Kidney (tissue), 14 donors: ENCODE data around the gene PADI3. TPM values are rescaled to one million over a fixed set of nuclear protein-coding genes. Genes with fewer than 3 reads are reported as not detected.

ENCODE experiments used
- DNase-seq, 5 donors: peaks; one replicate each; pipeline ENCODE4 v3.0.0-alpha.2; 2013 to 2020
- FAIRE-seq: peaks from 2 replicates; lab custom pipeline; 2012; peaks lifted over from hg19 to GRCh38; lab: Jason Lieb, UNC
- H3K27ac ChIP-seq, 2 donors: one replicate each; pipeline ENCODE4 v1.7.0; 2013; ENCODE audit warnings: low read depth in 2 of 2, low read length in 2 of 2, inconsistent platforms in 1 of 2
- H3K27me3 ChIP-seq: one replicate; pipeline ENCODE4 v1.7.1; 2013; ENCODE audit warnings: low read length, inconsistent platforms; ENCODE audit not compliant: control insufficient read depth, insufficient read depth
- H3K36me3 ChIP-seq, 3 donors: one replicate each; pipeline versions ENCODE4 v1.7.0 to v1.7.1; 2013; ENCODE audit warnings: low read length in 3 of 3, control low read depth in 1 of 3, inconsistent platforms in 1 of 3; ENCODE audit not compliant: insufficient read depth in 3 of 3, control insufficient read depth in 2 of 3
- H3K4me1 ChIP-seq, 3 donors: one replicate each; pipeline versions ENCODE4 v1.7.0 to v1.7.1; 2013; ENCODE audit warnings: low read length in 3 of 3, inconsistent platforms in 1 of 3, low read depth in 1 of 3; ENCODE audit not compliant: control insufficient read depth in 2 of 3, insufficient read depth in 2 of 3
- H3K4me3 ChIP-seq, 3 donors: one replicate each; pipeline versions ENCODE4 v1.7.0 to v1.8.1; 2013; ENCODE audit warnings: low read length in 3 of 3, control low read depth in 1 of 3, inconsistent platforms in 1 of 3
- H3K9ac ChIP-seq, 3 donors: one replicate each; pipeline versions ENCODE4 v1.7.0 to v1.7.1; 2013; ENCODE audit warnings: low read length in 3 of 3, control low read depth in 1 of 3, inconsistent platforms in 1 of 3
- H3K9me3 ChIP-seq, 3 donors: one replicate each; pipeline versions ENCODE4 v1.7.0 to v1.7.1; 2013; ENCODE audit warnings: low read length in 3 of 3, control low read depth in 1 of 3, inconsistent platforms in 1 of 3; ENCODE audit not compliant: control insufficient read depth in 2 of 3, insufficient read depth in 1 of 3
- CTCF ChIP-seq: IDR thresholded peaks from 3 replicates; pipeline ENCODE4 v1.5.1; 2012; ENCODE audit warnings: mild to moderate bottlenecking, moderate library complexity, borderline replicate concordance; ENCODE audit not compliant: insufficient read depth; ENCODE audit errors: extremely low read depth
- intact Hi-C: fragments of 100-400 bp; cut with DNase I; formaldehyde crosslinking; loops from one replicate; pipeline ENCODE4 v1.11.1; 2022
- polyA plus RNA-seq: library from polyadenylated mRNA; stranded (reverse); fragments of 350-450 nt; fragmentation: Illumina TruSeq; extraction: RNeasy Lipid Tissue Mini Kit (QIAGEN cat#74804); gene quantifications from one replicate; pipeline ENCODE4 v1.2.3, GENCODE V29; 2014; ENCODE audit warnings: low read depth, low replicate concordance; ENCODE audit not compliant: insufficient read depth
- total RNA-seq: library from RNA; stranded (reverse); fragmentation: NEBNext Ultra II Directional; extraction: Animal tissue kit (Norgen Biotek cat#: 25700); gene quantifications from one replicate; pipeline ENCODE4 v1.2.1, GENCODE V29; 2021
- donor health status: control.
- donor health status: control.
- donor health status: control.
- donor health status: control.
- donor health status: control.
- donor health status: DM: yes; HTN: yes; CAD: no.
- donor health status: Normal renal cell carcinoma (clear cell type).

Gene PADI3
- total and polyA plus RNA-seq, 2 donors from 2014 or later: not detected

- DNase-seq (no peak), FAIRE-seq (no peak)
- H3K9me3 ChIP-seq: no peaks in the 10 kb centered on the region
- H3K27ac ChIP-seq: no peak overlapping the region
- intact Hi-C loops: no loop called here
- no peak overlapping the region for H3K4me3 ChIP-seq
- no peaks in the 10 kb centered on the region for H3K36me3 ChIP-seq
- H3K27me3 ChIP-seq: no peaks in the 10 kb centered on the region
- no peaks in the 10 kb centered on the region for H3K4me1 ChIP-seq
- H3K9ac ChIP-seq: no peak overlapping the region
- TF ChIP-seq CTCF: no peak
Observed at GRCh38 chr1:17289721-17290120, 40.8 kb downstream of the PADI3 start.

GRCh38 chr1:17290553-17290952 lies 41.7 kb downstream of the PADI3 start:
- H3K4me3 ChIP-seq: no peak overlapping the region
- no peak overlapping the region for H3K9ac ChIP-seq
- TF ChIP-seq CTCF: no peak
- H3K4me1 ChIP-seq: no peaks in the 10 kb centered on the region
- H3K27ac ChIP-seq: no peak overlapping the region
- H3K27me3 ChIP-seq: no peaks in the 10 kb centered on the region
- intact Hi-C loops: no loop called here
- no peaks in the 10 kb centered on the region for H3K36me3 ChIP-seq
- FAIRE-seq (no peak), DNase-seq (no peak)
- no peaks in the 10 kb centered on the region for H3K9me3 ChIP-seq

- no peak overlapping the region for H3K27ac ChIP-seq
- no peak overlapping the region for H3K9ac ChIP-seq
- H3K9me3 ChIP-seq: no peaks in the 10 kb centered on the region
- no peak for FAIRE-seq
- no peak for TF ChIP-seq CTCF
- intact Hi-C loops: no loop called here
- no peaks in the 10 kb centered on the region for H3K27me3 ChIP-seq
- H3K4me3 ChIP-seq: no peak overlapping the region
- DNase-seq: no peak
- H3K4me1 ChIP-seq: no peaks in the 10 kb centered on the region
- no peaks in the 10 kb centered on the region for H3K36me3 ChIP-seq
Observed at GRCh38 chr1:17292299-17293160, 43.6 kb downstream of the PADI3 start.
